Tongue (tissue), 2 donors: Measurements from ENCODE around the gene KLHDC1. TPM values are rescaled to one million over a fixed set of nuclear protein-coding genes. Genes with fewer than 3 reads are reported as not detected.
"Not testable (repeated sequence)": the region's sequence is repeated elsewhere in the genome, so short reads cannot be mapped to it uniquely, and the experiment has no call there.

Source experiments
- DNase-seq: peaks from one replicate; pipeline ENCODE4 v3.0.0-alpha.2; 2015
- total RNA-seq: library from RNA; depleted of rRNA; stranded (reverse); fragments of >200 nt; gene quantifications from one replicate; pipeline ENCODE4 v1.2.3, GENCODE V29; 2014

Gene KLHDC1
- total RNA-seq: 10.9 TPM

DNA sequence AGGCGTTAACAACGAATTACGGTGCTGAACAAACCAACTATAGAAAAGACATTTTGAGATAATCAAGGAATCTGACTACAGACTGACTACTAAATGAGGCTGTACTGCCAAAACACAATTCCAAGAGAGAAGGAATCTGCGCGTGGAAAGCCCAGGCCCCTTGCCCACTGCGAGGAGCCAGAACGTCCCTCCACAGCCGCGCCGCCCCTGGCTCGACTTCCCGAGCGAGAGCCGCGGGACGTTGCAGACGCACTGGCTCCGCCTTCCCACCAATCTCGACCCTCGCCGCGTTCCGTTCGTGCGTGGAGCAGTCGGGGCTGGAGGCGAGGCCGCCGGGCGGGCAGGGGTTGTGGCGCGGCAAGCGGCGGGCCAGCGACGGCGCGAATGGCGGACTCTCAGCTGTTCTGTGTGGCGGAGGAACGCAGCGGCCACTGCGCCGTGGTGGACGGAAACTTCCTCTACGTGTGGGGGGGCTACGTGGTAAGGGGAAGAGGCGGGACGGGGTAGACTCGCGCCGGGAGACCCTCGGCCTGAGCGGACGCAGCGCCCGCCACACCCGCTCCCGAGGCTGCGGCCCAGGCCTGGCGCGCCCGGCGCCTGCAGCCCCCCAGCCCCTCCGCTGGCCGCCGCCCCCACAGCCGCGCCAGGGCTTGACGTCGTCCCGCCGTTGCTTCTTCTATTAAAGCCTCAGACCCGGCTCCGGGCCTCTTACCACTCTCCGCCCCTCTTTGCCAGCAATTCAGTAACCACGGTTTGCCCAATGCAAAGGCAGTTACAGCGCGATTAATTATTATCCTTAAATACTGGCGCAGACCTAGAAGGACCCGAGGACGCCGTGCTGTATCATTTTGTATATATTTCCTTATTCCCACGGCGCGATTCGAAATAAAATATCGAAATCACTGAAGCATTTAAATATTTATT lies at the start of gene KLHDC1:
Gene KLHDC1, plus strand, starts transcription at position 310 of the 924 bp plus-strand sequence. Its CDS starts 75 bp downstream, at position 385.
- peak; percentile 94 for DNase-seq

DNA sequence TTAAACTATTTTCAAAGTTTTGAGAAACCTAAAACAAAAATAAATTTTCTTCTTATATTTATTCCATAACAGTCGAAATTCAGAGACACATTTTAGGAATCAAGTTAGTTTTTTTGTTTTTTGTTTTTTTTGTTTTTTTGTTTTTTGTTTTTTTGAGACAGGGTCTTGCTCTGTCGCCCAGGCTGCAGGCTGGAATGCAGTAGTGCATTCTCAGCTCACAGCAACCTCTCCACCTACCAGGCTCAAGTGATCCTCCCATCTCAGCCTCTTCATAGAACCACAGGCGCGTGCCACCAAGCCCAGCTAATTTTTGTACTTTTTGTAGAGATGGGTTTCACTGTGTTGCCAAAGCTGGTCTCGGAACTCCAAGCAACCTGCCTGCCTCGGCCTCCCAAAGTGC lies 39.4 kb upstream of the KLHDC1 start:
- DNase-seq: no peak

- no peak for DNase-seq
These were observed 38.4 kb upstream of the KLHDC1 start for GRCh38 chr14:49654511-49654910.

GRCh38 chr14:49657500-49657899 lies 35.4 kb upstream of the KLHDC1 start:
- DNase-seq: not testable (repeated sequence)

- DNase-seq: no peak
These were observed 33.1 kb upstream of the KLHDC1 start for GRCh38 chr14:49659526-49660455.

DNA sequence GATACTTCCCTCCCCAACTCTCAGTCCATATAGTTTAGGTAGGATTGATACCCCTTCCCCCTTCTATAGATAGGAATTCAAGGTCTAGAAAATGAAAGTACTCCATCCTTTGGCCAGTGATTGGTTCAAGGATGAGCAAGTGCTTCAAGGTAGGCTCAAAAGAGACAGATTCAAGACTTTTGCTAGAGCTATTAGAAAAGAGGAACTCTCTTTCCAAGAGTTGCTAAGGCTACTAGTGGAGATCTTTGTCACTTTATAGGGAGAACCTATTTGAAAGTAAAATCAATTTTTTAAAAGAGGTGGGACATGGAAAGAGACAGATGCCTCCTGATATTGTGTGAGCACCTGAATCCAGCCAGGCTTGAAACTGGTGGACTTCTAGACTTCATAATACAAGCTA lies 22.4 kb upstream of the KLHDC1 start:
- DNase-seq: no peak

DNA sequence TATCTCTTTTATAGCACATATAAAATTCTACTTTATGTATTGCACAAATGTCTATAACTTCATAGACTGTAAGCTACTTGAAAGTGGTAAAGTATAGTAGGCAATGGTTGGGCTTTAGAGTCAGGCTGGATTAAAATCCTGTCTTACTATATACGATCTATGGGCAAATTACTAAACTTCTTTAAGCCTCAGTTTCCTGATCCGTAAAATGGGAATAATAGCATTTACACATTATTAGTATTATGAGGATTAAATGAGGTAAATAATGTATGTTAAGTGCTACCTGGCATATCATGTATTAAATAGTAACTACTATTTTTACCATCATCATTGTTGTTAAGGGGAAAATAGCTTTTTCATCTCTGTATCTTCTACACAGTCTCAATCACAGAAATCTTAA lies 19.3 kb upstream of the KLHDC1 start:
- DNase-seq: no peak

DNA sequence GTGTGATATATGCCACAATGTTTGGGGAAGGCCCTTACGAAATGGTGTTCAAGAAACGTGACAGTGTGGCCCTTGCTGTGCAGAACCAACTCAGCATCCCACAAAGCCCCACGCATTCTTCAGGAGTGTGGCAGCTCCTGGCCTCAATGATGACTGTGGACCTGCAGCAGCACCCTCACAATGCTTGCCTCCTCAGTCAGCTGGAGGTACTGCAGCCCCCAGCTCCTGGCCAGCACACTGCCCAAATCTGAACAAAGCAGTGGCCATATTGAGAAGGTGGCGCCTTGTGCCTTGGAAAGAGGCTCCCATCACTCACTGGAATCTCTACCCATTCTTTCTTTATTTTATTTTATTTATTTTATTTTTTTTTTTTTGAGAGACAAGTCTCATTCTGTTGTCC lies 15.3 kb upstream of the KLHDC1 start:
- DNase-seq: no peak

DNA sequence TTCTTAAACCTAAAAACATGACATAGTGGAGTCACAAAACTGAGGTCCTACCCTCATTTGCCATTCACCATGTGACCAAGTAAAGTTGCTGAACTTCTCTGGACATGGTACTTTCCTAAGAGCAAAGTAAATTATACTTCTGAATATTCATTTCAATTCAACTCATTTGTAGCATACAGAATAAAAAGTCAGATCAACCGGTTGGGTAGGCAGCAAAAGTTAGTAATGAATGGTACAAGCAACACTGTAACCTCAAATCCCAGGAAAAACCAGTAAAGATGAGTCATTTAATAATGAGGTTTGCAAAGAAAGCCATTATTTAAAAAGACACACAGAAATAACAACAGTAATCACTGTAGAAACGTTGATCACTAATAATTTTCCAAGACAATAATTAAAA lies 13.6 kb upstream of the KLHDC1 start:
- DNase-seq: no peak

- DNase-seq: no peak
These were observed 6.5 kb upstream of the KLHDC1 start for GRCh38 chr14:49686425-49686824.

GRCh38 chr14:49687942-49688700 lies 4.8 kb upstream of the KLHDC1 start, which contains the start of gene POLE2:
Gene POLE2 (minus strand): TSS chr14:49688214. CDS start chr14:49688203, 11 bp downstream.
- peak; percentile 89 for DNase-seq

GRCh38 chr14:49688701-49689030 lies 4.3 kb upstream of the KLHDC1 start:
- no peak for DNase-seq

DNA sequence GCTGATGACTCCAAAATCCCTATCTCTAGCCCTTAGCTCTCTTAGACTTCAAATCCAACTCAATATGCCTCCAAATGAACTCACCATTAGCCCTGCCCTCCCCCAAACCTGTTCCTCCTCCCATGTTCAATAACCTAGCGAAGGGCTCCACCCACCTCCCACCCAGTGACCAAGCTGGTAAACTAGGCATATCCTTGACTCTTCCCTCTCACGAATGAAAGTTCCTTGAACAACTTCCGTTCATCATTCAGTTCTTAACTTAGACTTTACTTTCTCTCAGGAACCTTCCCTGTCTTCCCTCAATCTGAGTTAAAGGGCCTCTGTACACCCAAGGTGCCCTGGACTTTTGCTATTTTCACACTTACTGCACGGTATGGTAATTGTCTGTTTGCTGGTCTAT lies 1.9 kb upstream of the KLHDC1 start:
- no peak for DNase-seq

- DNase-seq: peak; percentile 3
These were observed 645 bp upstream of the KLHDC1 start for GRCh38 chr14:49692193-49692757.

DNA sequence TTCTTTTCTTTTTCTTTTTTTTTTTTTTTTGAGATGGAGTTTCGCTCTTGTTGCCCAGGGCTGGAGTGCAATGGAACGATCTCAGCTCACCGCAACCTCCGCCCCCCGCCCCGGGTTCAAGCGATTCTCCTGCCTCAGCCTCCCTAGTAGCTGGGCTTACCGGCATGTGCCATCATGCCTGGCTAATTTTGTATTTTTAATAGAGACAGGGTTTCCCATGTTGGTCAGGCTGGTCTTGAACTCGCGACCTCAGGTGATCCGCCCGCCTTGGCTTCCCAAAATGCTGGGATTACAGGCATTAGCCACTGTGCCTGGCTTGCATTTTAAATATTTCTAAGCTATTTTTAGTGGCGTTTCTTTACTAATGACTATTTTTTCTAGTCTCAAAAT lies 810 bp downstream of the KLHDC1 start:
- peak; percentile 8 for DNase-seq

DNA sequence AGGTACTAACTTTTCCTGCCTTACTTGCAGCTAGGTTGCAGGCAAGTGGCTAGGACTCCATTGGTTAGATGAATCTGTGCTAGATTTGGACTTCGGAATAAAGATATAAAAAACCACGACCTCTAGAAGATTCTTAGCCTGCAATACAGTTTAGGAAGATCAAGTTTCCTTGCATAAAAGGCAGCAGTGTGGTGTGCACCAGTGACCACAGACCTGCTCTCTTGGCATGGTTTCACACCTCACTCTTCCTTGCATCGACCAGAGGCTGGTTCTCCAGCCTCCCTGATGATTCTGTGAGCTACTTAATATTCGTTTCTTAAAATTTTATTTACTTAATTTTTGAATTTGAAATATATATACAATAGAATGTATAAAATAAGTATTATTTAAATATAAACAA lies 9.8 kb downstream of the KLHDC1 start:
- no peak for DNase-seq

DNA sequence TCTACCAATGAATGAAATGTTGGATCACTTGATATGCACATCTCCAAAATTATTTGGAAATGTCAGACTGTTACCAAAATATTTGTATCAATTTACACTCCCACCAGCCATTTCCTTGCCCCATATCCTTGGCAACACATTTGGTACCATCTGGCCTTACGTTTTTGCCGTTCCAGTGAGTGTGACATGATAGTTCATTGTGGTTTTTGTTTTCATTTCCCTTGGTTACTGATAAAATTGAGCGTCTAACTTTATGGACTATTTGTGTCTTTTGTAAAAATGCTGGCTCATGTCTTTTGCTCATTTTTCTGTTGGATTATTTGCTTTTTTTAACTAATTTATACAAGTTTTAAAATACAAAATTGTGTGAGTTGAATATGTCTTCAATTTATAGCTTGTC lies 11.0 kb downstream of the KLHDC1 start:
- DNase-seq: peak; percentile 33

- DNase-seq: not testable (repeated sequence)
These were observed 11.6 kb downstream of the KLHDC1 start for GRCh38 chr14:49704471-49704870.

GRCh38 chr14:49710993-49711392 lies 18.1 kb downstream of the KLHDC1 start:
- DNase-seq: not testable (repeated sequence)

GRCh38 chr14:49720744-49721143 lies 27.8 kb downstream of the KLHDC1 start:
- DNase-seq: no peak

DNA sequence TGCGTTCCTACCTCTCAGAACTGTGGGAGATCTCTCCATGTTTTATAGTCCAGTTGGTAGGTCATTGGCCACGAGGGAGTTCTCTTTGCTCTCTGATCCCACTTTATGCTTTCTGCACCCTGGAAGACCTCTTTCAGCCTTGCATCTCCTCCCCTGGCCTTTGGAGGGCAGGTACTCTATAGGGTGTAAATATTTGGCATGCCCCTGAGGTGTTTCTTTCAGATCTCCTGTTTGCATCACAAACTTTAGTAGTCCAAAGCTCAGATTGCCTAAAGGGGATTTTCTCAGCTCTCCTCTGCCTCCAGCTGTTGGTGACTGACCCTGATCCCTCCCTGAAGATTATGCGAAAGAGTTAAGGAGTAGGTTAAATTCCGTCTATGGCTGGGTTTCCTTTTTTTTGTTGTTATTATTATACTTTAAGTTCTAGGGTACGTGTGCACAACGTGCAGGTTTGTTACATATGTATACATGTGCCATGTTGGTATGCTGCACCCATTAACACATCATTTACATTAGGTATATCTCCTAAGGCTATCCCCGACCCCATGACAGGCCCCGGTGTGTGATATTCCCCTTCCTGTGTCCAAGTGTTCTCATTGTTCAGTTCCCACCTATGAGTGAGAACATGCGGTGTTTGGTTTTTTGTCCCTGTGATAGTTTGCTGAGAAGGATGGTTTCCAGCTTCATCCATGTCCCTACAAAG lies 29.0 kb downstream of the KLHDC1 start:
- not testable (repeated sequence) for DNase-seq
